Measurements from ENCODE around the gene GPHN.

GRCh38 chr14:66857867-66858266 lies 349.9 kb downstream of the GPHN start:
- no peak for TF ChIP-seq CTCF (IDR thresholded peaks at IDR 0.05)
- no peak for TF ChIP-seq POLR2A (IDR thresholded peaks at IDR 0.05)
